Stimulated activated CD8-positive, alpha-beta memory T cell treated with anti-CD3 and anti-CD28 coated beads, Interleukin-4, amount 100 ng/mL, for 1 hour (primary cell): ENCODE data around the gene LCN15.
"Not testable (repeated sequence)": the region's sequence is repeated elsewhere in the genome, so short reads cannot be mapped to it uniquely, and the experiment has no call there.

Experiments
- DNase-seq, 2 donors: peaks; one replicate each; pipeline ENCODE4 v3.0.0-alpha.2; 2020; ENCODE audit warnings: low read depth in 2 of 2, low spot score in 1 of 2

LCN15 gene

GRCh38 chr9:136722969-136723356, 41.4 kb downstream of the LCN15 start:
- DNase-seq, result no peak

- DNase-seq, result no peak
Observed at GRCh38 chr9:136722093-136722968, 42.0 kb downstream of the LCN15 start.

GRCh38 chr9:136721339-136722092, 42.8 kb downstream of the LCN15 start:
- DNase-seq, result no peak

GRCh38 chr9:136720898-136721338, 43.4 kb downstream of the LCN15 start:
- DNase-seq, result no peak

- no peak for DNase-seq
Observed at GRCh38 chr9:136720251-136720897, 43.9 kb downstream of the LCN15 start.

- no peak for DNase-seq
Observed at GRCh38 chr9:136719195-136719880, 45.0 kb downstream of the LCN15 start.

- no peak for DNase-seq
Observed at GRCh38 chr9:136718345-136719194, 45.7 kb downstream of the LCN15 start.

GRCh38 chr9:136717399-136717798, 46.9 kb downstream of the LCN15 start:
- no peak for DNase-seq

- no peak for DNase-seq
Observed at GRCh38 chr9:136714893-136715274, 49.4 kb downstream of the LCN15 start.

- no peak for DNase-seq
Observed at GRCh38 chr9:136714096-136714892, 50.0 kb downstream of the LCN15 start.

- no peak for DNase-seq
Observed at GRCh38 chr9:136713550-136713949, 50.8 kb downstream of the LCN15 start.

- no peak for DNase-seq
Observed at GRCh38 chr9:136712690-136713544, 51.4 kb downstream of the LCN15 start.

- no peak for DNase-seq
Observed at GRCh38 chr9:136711751-136712689, 52.3 kb downstream of the LCN15 start, which contains the start of gene DIPK1B. DIPK1B (plus strand) TSS chr9:136712572; CDS start chr9:136712666, 94 bp downstream.

- DNase-seq, result not testable (repeated sequence)
Observed at GRCh38 chr9:136711219-136711648, 53.1 kb downstream of the LCN15 start.

GRCh38 chr9:136710543-136710942, 53.8 kb downstream of the LCN15 start:
- no peak for DNase-seq
